ENCODE results near the gene CFAP90.
A peak's percentile ranks its signal among the peaks of the same experiment; 100 is the strongest.

CFAP90 gene, protein sequence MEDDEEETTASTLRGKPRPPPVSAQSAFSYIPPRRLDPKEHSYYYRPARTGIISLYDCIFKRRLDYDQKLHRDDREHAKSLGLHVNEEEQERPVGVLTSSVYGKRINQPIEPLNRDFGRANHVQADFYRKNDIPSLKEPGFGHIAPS

DNA sequence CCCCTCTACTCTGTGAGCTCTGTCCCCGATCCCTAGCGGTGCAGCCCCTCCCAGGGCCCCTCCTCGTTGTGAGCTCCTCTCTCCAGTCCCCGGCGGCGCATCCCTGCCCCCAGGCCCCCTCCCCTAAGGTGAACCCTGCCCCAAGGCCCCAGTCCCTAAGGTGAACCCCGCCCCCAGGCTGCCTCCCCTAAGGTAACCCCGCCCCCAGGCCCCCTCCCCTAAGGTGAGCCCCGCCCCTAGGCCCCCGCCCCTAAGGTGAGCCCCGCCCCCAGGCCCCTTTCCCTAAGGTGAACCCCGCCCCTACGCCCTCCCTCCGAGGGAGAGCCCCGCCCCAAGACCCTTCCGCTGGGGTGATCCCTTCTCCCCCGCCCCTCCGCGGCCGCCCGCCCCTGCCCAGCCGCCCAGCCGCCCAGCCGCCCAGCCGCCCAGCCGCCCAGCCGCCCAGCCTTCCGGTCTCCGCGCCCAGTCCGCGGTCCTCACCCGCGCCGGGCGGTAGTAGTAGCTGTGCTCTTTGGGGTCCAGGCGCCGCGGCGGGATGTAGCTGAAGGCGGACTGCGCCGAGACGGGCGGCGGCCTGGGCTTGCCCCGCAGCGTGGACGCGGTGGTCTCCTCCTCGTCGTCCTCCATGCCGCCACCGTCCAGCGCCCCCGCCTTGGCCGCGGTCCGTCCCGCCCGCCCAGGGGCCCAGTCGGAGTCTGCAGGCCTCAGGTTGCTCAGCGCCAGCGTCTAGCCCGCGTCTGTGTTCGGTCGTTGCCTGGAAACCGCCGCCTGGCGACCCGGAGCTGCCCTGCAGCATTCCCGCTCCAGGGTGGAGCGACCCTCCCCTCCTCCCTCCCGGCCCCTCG is at the start of gene CFAP90:
TSS of gene CFAP90 (minus strand) at position 739 of the 845 bp plus-strand sequence. CDS start at position 627, 112 bp downstream.
- no peak within 1 kb of the TSS for H3K4me3 ChIP-seq (replicated peaks; ENCODE audit: low read depth, low read length)
- TF ChIP-seq, protein P1, sequence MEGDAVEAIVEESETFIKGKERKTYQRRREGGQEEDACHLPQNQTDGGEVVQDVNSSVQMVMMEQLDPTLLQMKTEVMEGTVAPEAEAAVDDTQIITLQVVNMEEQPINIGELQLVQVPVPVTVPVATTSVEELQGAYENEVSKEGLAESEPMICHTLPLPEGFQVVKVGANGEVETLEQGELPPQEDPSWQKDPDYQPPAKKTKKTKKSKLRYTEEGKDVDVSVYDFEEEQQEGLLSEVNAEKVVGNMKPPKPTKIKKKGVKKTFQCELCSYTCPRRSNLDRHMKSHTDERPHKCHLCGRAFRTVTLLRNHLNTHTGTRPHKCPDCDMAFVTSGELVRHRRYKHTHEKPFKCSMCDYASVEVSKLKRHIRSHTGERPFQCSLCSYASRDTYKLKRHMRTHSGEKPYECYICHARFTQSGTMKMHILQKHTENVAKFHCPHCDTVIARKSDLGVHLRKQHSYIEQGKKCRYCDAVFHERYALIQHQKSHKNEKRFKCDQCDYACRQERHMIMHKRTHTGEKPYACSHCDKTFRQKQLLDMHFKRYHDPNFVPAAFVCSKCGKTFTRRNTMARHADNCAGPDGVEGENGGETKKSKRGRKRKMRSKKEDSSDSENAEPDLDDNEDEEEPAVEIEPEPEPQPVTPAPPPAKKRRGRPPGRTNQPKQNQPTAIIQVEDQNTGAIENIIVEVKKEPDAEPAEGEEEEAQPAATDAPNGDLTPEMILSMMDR (IDR thresholded peaks at IDR 0.05; ENCODE audit: insufficient read depth, low read length, poor library complexity, severe bottlenecking): no peak
- DNase-seq (ENCODE audit: extremely low read depth, insufficient read length): no peak
- no peaks in the 10 kb centered on the region for H3K36me3 ChIP-seq (ENCODE audit: control insufficient read depth, insufficient read depth, low read length)
- peaks cover 1% of the 10 kb centered on the region; the same call in 1 of the 2 replicates for H3K27me3 ChIP-seq (replicated peaks; ENCODE audit: control insufficient read depth, insufficient read depth, low read length)

DNA sequence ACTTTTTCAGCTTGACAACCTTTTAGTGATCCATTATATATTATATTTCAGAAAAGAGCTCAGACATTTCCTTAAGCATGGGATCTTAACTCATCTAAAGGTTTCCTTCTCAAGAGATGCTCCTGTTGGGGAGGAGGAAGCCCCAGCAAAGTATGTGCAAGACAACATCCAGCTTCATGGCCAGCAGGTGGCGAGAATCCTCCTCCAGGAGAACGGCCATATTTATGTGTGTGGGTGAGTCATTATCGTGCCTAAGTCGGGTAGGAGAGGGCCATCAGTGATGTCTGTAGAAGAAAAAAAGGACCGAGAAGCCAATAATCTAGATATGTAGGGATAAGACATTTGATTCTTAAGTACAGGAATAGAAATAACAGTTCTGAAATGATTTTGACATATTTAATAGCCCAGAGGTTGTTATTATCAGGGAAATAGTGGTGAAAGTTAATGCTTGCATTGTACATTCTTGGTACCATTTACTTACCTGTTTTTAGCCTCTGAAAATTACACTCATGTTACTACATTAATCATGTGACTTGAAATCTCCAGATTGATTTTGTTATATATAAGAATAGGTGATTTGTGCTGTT is 46.2 kb upstream of the CFAP90 start:
- TF ChIP-seq, protein P1 (IDR thresholded peaks at IDR 0.05; ENCODE audit: insufficient read depth, low read length, poor library complexity, severe bottlenecking): peak; percentile 65
- no peaks in the 10 kb centered on the region for H3K27me3 ChIP-seq (replicated peaks; ENCODE audit: control insufficient read depth, insufficient read depth, low read length)
- peaks cover 8% of the 10 kb centered on the region for H3K36me3 ChIP-seq (ENCODE audit: control insufficient read depth, insufficient read depth, low read length)
- DNase-seq (ENCODE audit: extremely low read depth, insufficient read length): no peak
- H3K4me3 ChIP-seq (replicated peaks; ENCODE audit: low read depth, low read length): no peak overlapping the region

DNA sequence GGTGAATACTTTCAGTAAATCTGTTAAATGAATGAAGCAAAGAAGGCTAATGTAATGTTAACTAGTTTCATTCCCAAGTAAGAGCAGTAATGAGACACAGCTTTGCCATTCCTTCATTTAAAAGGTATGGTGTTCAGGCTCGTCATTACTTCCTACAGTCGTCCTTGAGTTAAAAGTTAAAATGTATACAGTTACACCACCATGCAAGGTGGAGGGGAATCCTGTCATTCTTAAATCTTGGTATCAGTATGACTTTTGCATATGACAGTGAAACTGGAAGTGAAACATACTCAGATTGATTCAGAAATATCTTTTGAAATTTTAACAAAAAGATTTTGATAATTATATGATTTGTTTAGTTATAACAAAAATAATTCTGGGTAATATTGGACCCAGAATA is 43.9 kb upstream of the CFAP90 start:
- Histone ChIP-seq H3K27me3 (replicated peaks; ENCODE audit: control insufficient read depth, insufficient read depth, low read length) (no peaks in the 10 kb centered on the region), H3K4me3 (replicated peaks; ENCODE audit: low read depth, low read length) (no peak overlapping the region), H3K36me3 (ENCODE audit: control insufficient read depth, insufficient read depth, low read length) (peaks cover 12% of the 10 kb centered on the region)
- DNase-seq (ENCODE audit: extremely low read depth, insufficient read length): no peak
- TF ChIP-seq, protein P1 (IDR thresholded peaks at IDR 0.05; ENCODE audit: insufficient read depth, low read length, poor library complexity, severe bottlenecking): no peak

DNA sequence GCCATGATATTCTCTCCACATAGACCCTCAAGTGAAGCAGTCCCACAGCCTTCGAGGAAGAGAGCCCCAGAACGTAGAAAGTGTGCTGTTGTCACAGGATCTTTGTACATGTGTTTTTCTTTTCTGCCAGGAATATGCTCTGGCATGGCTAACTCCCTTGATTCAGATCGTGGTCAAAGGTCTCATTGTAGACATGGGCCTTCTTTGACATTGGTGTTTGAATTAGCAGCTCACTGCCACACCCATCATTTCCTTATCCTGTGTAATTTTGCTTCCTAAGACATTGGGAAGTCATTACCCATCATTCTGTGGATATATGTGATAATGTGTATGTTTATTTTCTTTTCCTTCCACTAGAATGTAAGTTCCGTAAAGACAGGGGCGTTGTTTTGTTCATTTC is 43.5 kb upstream of the CFAP90 start:
- no peaks in the 10 kb centered on the region for H3K27me3 ChIP-seq (replicated peaks; ENCODE audit: control insufficient read depth, insufficient read depth, low read length)
- DNase-seq (ENCODE audit: extremely low read depth, insufficient read length): no peak
- TF ChIP-seq, protein P1 (IDR thresholded peaks at IDR 0.05; ENCODE audit: insufficient read depth, low read length, poor library complexity, severe bottlenecking): no peak
- H3K36me3 ChIP-seq (ENCODE audit: control insufficient read depth, insufficient read depth, low read length): peaks cover 12% of the 10 kb centered on the region
- no peak overlapping the region for H3K4me3 ChIP-seq (replicated peaks; ENCODE audit: low read depth, low read length)

DNA sequence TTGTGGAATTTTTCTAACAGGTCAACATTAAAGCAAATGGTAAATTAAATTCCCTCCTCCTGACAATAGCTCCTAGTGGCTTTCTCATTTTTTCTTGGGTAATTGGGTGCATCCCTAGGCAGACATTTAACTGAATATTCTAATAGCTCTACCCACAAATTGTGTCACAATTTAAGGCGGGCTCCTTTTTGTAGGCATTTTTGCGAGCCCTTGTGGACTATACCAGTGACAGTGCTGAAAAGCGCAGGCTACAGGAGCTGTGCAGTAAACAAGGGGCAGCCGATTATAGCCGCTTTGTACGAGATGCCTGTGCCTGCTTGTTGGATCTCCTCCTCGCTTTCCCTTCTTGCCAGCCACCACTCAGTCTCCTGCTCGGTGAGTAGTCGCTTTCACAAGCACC is 38.0 kb upstream of the CFAP90 start:
- Histone ChIP-seq H3K4me3 (replicated peaks; ENCODE audit: low read depth, low read length) (no peak overlapping the region), H3K27me3 (replicated peaks; ENCODE audit: control insufficient read depth, insufficient read depth, low read length) (no peaks in the 10 kb centered on the region), H3K36me3 (ENCODE audit: control insufficient read depth, insufficient read depth, low read length) (peaks cover 13% of the 10 kb centered on the region)
- no peak for DNase-seq (ENCODE audit: extremely low read depth, insufficient read length)
- TF ChIP-seq, protein P1 (IDR thresholded peaks at IDR 0.05; ENCODE audit: insufficient read depth, low read length, poor library complexity, severe bottlenecking): no peak

All from GM06990 (cell line).